B cell (primary cell): ENCODE results near the gene ZNF503. TPM values are rescaled to one million over a fixed set of nuclear protein-coding genes. Genes with fewer than 3 reads are reported as not detected.

Source experiments
- ATAC-seq: fragments of 200-7000 bp; cut with Tn5 transposase; one replicate; pipeline ENCODE4 v1.10.0; 2021; ENCODE audit warnings: low read depth, mild to moderate bottlenecking, moderate number of reproducible peaks, moderate library complexity
- CTCF ChIA-PET: fragments of 350-600 bp; sonication (Branson Sonifier 250); formaldehyde crosslinking; loops from one replicate; lab custom pipeline; 2021; ENCODE audit warnings: antibody characterized with exemption, inconsistent platforms; lab: Charles Lee
- POLR2A ChIA-PET: fragments of 350-600 bp; sonication (Branson Sonifier 250); formaldehyde crosslinking; loops from one replicate; lab custom pipeline; 2021; ENCODE audit warnings: antibody characterized with exemption; lab: Charles Lee
- DNase-seq: peaks from one replicate; pipeline ENCODE4 v3.0.0; 2013
- H2AFZ ChIP-seq: 2 replicates; pipeline ENCODE4 v1.6.1; 2012; ENCODE audit warnings: mild to moderate bottlenecking, low read depth, low read length; ENCODE audit not compliant: insufficient read depth, poor library complexity, severe bottlenecking
- H3K27ac ChIP-seq, 2 donors: 1 replicate in 1 of 2; 2 replicates in 1 of 2; pipeline ENCODE4 v1.5.1; 2012 to 2013; ENCODE audit warnings: low read length in 2 of 2, mild to moderate bottlenecking in 2 of 2, moderate library complexity in 1 of 2
- H3K27me3 ChIP-seq, 4 experiments: fragments of 200-600 bp in 1 of 4; sonication (generic) in 1 of 4; replicated peaks in 1 of 4; 1 replicate in 2 of 4; 2 replicates in 2 of 4; pipeline versions ENCODE4 v1.6.1 to v1.7.0; 2013 to 2016; ENCODE audit warnings: low read length in 3 of 4, mild to moderate bottlenecking in 2 of 4, mixed read lengths in 1 of 4, moderate library complexity in 1 of 4; ENCODE audit not compliant: insufficient read depth in 4 of 4, control insufficient read depth in 3 of 4; ENCODE audit errors: control extremely low read depth in 1 of 4
- H3K36me3 ChIP-seq, 2 experiments: replicated peaks in 1 of 2; 1 replicate in 1 of 2; 2 replicates in 1 of 2; pipeline versions ENCODE4 v1.6.1 to v1.7.1; 2013; ENCODE audit warnings: low read length in 1 of 2; ENCODE audit not compliant: insufficient read depth in 2 of 2, control insufficient read depth in 1 of 2; ENCODE audit errors: control extremely low read depth in 1 of 2, extremely low read depth in 1 of 2
- H3K4me1 ChIP-seq, 2 donors: fragments of 200-600 bp in 1 of 2; sonication (generic) in 1 of 2; 1 replicate in 1 of 2; 2 replicates in 1 of 2; pipeline versions ENCODE4 v1.5.1 to v1.6.1; 2013 to 2017; ENCODE audit warnings: low read length in 2 of 2; ENCODE audit not compliant: control insufficient read depth in 2 of 2, insufficient read depth in 2 of 2
- H3K4me2 ChIP-seq: replicated peaks from 2 replicates; pipeline ENCODE3; 2012; ENCODE audit warnings: mild to moderate bottlenecking, low read depth, low read length; ENCODE audit not compliant: poor library complexity, severe bottlenecking
- H3K4me3 ChIP-seq, 5 experiments: fragments of 200-600 bp in 1 of 5; sonication (generic) in 1 of 5; 1 replicate in 3 of 5; 2 replicates in 2 of 5; pipeline versions ENCODE4 v1.5.1 to v1.7.0; 2011 to 2016; ENCODE audit warnings: low read length in 4 of 5, mild to moderate bottlenecking in 4 of 5, low read depth in 2 of 5, control low read depth in 1 of 5, moderate library complexity in 1 of 5; ENCODE audit not compliant: insufficient read depth in 1 of 5; ENCODE audit errors: control extremely low read depth in 1 of 5, extremely low read depth in 1 of 5
- H3K79me2 ChIP-seq: fragments of 200-600 bp; sonication (generic); one replicate; pipeline ENCODE4 v1.6.0; 2016; ENCODE audit warnings: low read length; ENCODE audit not compliant: control insufficient read depth, insufficient read depth
- H3K9ac ChIP-seq: fragments of 200-600 bp; sonication (generic); 2 replicates; pipeline ENCODE4 v1.6.1; 2017; ENCODE audit warnings: mild to moderate bottlenecking, low read length, moderate library complexity
- H3K9me3 ChIP-seq, 3 donors: one replicate each; pipeline versions ENCODE4 v1.6.1 to v1.7.1; 2013; ENCODE audit warnings: low read length in 2 of 3; ENCODE audit not compliant: control insufficient read depth in 2 of 3, insufficient read depth in 1 of 3; ENCODE audit errors: control extremely low read depth in 1 of 3
- H4K20me1 ChIP-seq: 2 replicates; pipeline ENCODE4 v1.6.0; 2012; ENCODE audit warnings: mild to moderate bottlenecking, low read length; ENCODE audit not compliant: insufficient read depth, control insufficient read depth, poor library complexity, severe bottlenecking
- H3K27ac Mint-ChIP-seq: one replicate; pipeline ENCODE4 v1.8.0; 2021; ENCODE audit warnings: mixed read lengths
- H3K27me3 Mint-ChIP-seq: one replicate; pipeline ENCODE4 v1.8.0; 2021; ENCODE audit warnings: mixed read lengths
- H3K4me1 Mint-ChIP-seq: one replicate; pipeline ENCODE4 v1.8.0; 2021; ENCODE audit warnings: mixed read lengths
- H3K4me3 Mint-ChIP-seq: one replicate; pipeline ENCODE4 v1.8.0; 2021; ENCODE audit warnings: mixed read lengths
- H3K9me3 Mint-ChIP-seq: one replicate; pipeline ENCODE4 v1.8.0; 2022; ENCODE audit warnings: mixed read lengths; ENCODE audit not compliant: insufficient read depth
- CTCF ChIP-seq: fragments of 200-600 bp; IDR thresholded peaks from one replicate; pipeline ENCODE4 v1.8.0; 2022; ENCODE audit warnings: antibody characterized with exemption, mild to moderate bottlenecking
- EZH2 ChIP-seq: IDR thresholded peaks from 2 replicates; pipeline ENCODE4 v1.6.1; 2012; ENCODE audit warnings: borderline replicate concordance, low read depth, mild to moderate bottlenecking, moderate library complexity, low read length; ENCODE audit not compliant: insufficient read depth, poor library complexity, severe bottlenecking
- WGBS: methylation state at CpG from one replicate; pipeline ENCODE4 v1.1.5; 2013; ENCODE audit warnings: missing lambda C conversion rate; ENCODE audit not compliant: insufficient coverage; 5-methylcytosine and 5-hydroxymethylcytosine counted together
- intact Hi-C: fragments of 100-400 bp; cut with micrococcal nuclease; formaldehyde crosslinking; loops from one replicate; pipeline ENCODE4 v1.10.0; 2022
- polyA plus RNA-seq: library from polyadenylated mRNA; depleted of rRNA; stranded (reverse); fragments of >200 nt; gene quantifications from 2 replicates; pipeline ENCODE4 v1.2.3, GENCODE V29; 2012
- total RNA-seq, 2 donors: library from RNA; stranded (reverse); fragments of 120-200 nt in 1 of 2; gene quantifications; 1 replicate in 1 of 2; 2 replicates in 1 of 2; pipeline versions ENCODE4 v1.2.3 to v1.2.4, GENCODE V29; 2013 to 2022

The ZNF503 gene
- total and polyA plus RNA-seq, 2 donors (not counting 1 experiment from before 2014, with no cell fraction given): 0.04 TPM; not detected in 1

GRCh38 chr10:75350791-75351190 lies 50.8 kb downstream of the ZNF503 start:
- Mint-ChIP-seq H3K27me3 (peaks cover 26% of the 10 kb centered on the region), H3K4me1 (no peaks in the 10 kb centered on the region), H3K9me3 (peaks cover 2% of the 10 kb centered on the region), H3K27ac (no peak overlapping the region), H3K4me3 (no peak overlapping the region)
- no peak for TF ChIP-seq CTCF
- TF ChIP-seq EZH2: no peak
- H3K4me2 ChIP-seq: no peak overlapping the region
- no peak overlapping the region for H2AFZ ChIP-seq
- no peak overlapping the region for H3K9ac ChIP-seq
- ChIA-PET CTCF (no interaction called here), POLR2A (no interaction called here)
- no peaks in the 10 kb centered on the region for H3K36me3 ChIP-seq
- H3K79me2 ChIP-seq: no peaks in the 10 kb centered on the region
- WGBS: 100% methylated on average over 1 of the region's 4 CpGs
- ATAC-seq (no peak), DNase-seq (no peak)
- H3K27ac ChIP-seq: no peak overlapping the region
- H4K20me1 ChIP-seq: no peaks in the 10 kb centered on the region
- H3K27me3 ChIP-seq: peaks cover 0 to 5% (median 0%) of the 10 kb centered on the region in 4 experiments
- no peaks in the 10 kb centered on the region for H3K4me1 ChIP-seq
- H3K4me3 ChIP-seq: no peak overlapping the region
- H3K9me3 ChIP-seq: peaks cover 0 to 11% (median 2%) of the 10 kb centered on the region in 3 donors
- intact Hi-C loops: no loop called here

Other genes starting within 250 kb of the ZNF503 start
- 83.6 and 86.4 TPM in 2 replicates for gene VDAC2, start 191.0 kb downstream of the ZNF503 start, total RNA-seq
- gene VDAC2, start 191.0 kb downstream of the ZNF503 start, polyA plus RNA-seq: 49.2 and 63.1 TPM in 2 replicates
- 12.3 and 14.5 TPM in 2 replicates for gene COMTD1, start 165.8 kb downstream of the ZNF503 start, total RNA-seq
- 15.1 and 23.8 TPM in 2 replicates for gene COMTD1, start 165.8 kb downstream of the ZNF503 start, polyA plus RNA-seq
- not detected in 2 replicates for gene LRMDA, start 29.9 kb upstream of the ZNF503 start, total RNA-seq
- gene LRMDA, start 29.9 kb upstream of the ZNF503 start, polyA plus RNA-seq: 0.12 TPM in 1 of 2 replicates, not detected in the other